ENCODE measurements around the gene DCAF11.
"Not testable (repeated sequence)": the region's sequence is repeated elsewhere in the genome, so short reads cannot be mapped to it uniquely, and the experiment has no call there.

DNA sequence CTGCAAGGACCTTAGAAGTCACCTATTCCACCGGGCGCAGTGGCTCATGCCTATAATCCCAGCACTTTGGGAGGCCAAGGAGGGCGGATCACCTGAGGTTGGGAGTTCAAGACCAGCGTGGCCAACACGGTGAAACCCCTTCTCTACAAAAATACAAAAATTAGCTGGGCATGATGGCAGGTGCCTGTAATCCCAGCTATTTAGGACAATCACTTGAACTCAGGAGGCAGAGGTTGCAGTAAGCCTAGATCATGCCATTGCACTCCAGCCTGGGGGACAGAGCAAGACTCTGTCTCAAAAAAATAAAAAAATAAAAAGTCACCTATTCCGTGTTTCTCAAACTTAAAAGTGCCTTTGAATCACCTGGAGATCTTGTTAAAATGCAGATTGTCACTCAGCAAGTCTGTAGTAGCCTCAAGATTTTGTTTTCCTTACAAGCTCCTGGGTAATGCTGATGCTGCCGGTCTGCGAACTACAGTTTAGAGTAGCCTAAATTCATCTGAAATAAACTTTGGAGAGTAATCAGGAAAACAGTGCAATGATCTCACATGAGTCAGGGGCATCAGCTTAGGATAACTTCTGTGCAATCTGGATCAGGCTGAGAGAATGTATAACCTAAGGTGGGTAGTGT is 8.9 kb upstream of the DCAF11 start:
- TF ChIP-seq, protein P1, sequence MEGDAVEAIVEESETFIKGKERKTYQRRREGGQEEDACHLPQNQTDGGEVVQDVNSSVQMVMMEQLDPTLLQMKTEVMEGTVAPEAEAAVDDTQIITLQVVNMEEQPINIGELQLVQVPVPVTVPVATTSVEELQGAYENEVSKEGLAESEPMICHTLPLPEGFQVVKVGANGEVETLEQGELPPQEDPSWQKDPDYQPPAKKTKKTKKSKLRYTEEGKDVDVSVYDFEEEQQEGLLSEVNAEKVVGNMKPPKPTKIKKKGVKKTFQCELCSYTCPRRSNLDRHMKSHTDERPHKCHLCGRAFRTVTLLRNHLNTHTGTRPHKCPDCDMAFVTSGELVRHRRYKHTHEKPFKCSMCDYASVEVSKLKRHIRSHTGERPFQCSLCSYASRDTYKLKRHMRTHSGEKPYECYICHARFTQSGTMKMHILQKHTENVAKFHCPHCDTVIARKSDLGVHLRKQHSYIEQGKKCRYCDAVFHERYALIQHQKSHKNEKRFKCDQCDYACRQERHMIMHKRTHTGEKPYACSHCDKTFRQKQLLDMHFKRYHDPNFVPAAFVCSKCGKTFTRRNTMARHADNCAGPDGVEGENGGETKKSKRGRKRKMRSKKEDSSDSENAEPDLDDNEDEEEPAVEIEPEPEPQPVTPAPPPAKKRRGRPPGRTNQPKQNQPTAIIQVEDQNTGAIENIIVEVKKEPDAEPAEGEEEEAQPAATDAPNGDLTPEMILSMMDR (IDR thresholded peaks at IDR 0.05): not testable (repeated sequence)
- TF ChIP-seq POLR2A (IDR thresholded peaks at IDR 0.05); POLR2AphosphoS5 (IDR thresholded peaks at IDR 0.05; ENCODE audit: insufficient read depth in 1 of 2, low read depth in 1 of 2): not testable (repeated sequence)

All from vagina (tissue), 2 donors.